ENCODE data around the gene MINAR2. TPM values are rescaled to one million over a fixed set of nuclear protein-coding genes. Genes with fewer than 3 reads are reported as not detected.

Gene MINAR2
- total and polyA plus RNA-seq, 2 experiments from 2014 or later: not detected

DNA sequence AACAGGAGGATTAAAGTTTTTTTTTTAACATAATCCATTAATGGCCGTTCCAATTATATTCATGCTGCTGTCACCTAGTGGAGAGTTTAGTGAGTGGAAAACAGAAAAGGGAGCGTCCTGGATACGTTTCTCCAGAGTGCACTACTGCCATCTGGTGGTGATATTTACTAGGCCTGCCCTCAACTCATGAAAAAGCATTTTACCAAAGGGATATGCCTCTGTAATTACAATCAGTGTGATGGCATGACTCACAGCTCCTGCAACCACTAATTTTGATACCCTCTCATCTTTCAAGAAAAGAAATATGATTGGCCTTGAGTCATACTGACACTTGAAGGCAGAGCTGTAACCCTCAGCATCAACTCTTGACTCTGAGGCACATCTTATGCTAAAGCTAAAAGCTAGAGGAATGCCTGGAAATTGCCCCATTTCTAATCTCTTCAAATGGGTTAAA, 20.1 kb downstream of the MINAR2 start:
- Histone ChIP-seq H3K36me3 (ENCODE audit: low read depth) (no peaks in the 10 kb centered on the region), H3K27ac (no peak overlapping the region), H2AFZ (no peak overlapping the region), H3K4me2 (ENCODE audit: unreplicated experiment) (no peak overlapping the region), H3K4me3 (no peak overlapping the region), H3K9me2 (ENCODE audit: insufficient read depth) (no peaks in the 10 kb centered on the region), H3K79me2 (ENCODE audit: insufficient read depth) (no peaks in the 10 kb centered on the region), H3K4me1 (ENCODE audit: insufficient read depth) (no peaks in the 10 kb centered on the region), H3K9me3 (ENCODE audit: low read depth) (no peaks in the 10 kb centered on the region), H3K9ac (no peak overlapping the region), H3F3A (ENCODE audit: insufficient read depth) (no peaks in the 10 kb centered on the region), H4K20me1 (ENCODE audit: insufficient read depth) (no peaks in the 10 kb centered on the region), H3K27me3 (replicated peaks; ENCODE audit: insufficient read depth) (no peaks in the 10 kb centered on the region)
- DNase-seq: peak; percentile 91
- in situ Hi-C loops (cut with MboI): loop anchor here (10.0 to 25.0 kb wide), 2 partner anchors 853 to 1556 kb away; no protein-coding TSS in a partner anchor
- WGBS, 2 experiments (ENCODE audit: low coverage in 1 of 2, low lambda C conversion rate in 2 of 2, missing lambda C conversion rate in 2 of 2): 1 to 5% methylated on average over 3 of the region's 3 CpGs
- TF ChIP-seq EZH2 (IDR thresholded peaks at IDR 0.05; ENCODE audit: insufficient read depth, poor library complexity, severe bottlenecking) (no peak), EZH2phosphoT487 (IDR thresholded peaks at IDR 0.05; ENCODE audit: insufficient read depth, low read depth) (no peak)

- Histone ChIP-seq H3K4me2 (ENCODE audit: unreplicated experiment) (no peak overlapping the region), H3K36me3 (ENCODE audit: low read depth) (no peaks in the 10 kb centered on the region), H3K27ac (no peak overlapping the region), H3F3A (ENCODE audit: insufficient read depth) (no peaks in the 10 kb centered on the region), H3K9me3 (ENCODE audit: low read depth) (no peaks in the 10 kb centered on the region), H3K4me1 (ENCODE audit: insufficient read depth) (no peaks in the 10 kb centered on the region), H3K4me3 (no peak overlapping the region), H3K9ac (no peak overlapping the region), H4K20me1 (ENCODE audit: insufficient read depth) (no peaks in the 10 kb centered on the region), H3K79me2 (ENCODE audit: insufficient read depth) (no peaks in the 10 kb centered on the region), H2AFZ (no peak overlapping the region), H3K27me3 (replicated peaks; ENCODE audit: insufficient read depth) (no peaks in the 10 kb centered on the region), H3K9me2 (ENCODE audit: insufficient read depth) (no peaks in the 10 kb centered on the region)
- 80 to 88% methylated on average over 6 of the region's 6 CpGs for WGBS, 2 experiments (ENCODE audit: low coverage in 1 of 2, low lambda C conversion rate in 2 of 2, missing lambda C conversion rate in 2 of 2)
- no peak for DNase-seq
- no peak for TF ChIP-seq EZH2phosphoT487 (IDR thresholded peaks at IDR 0.05; ENCODE audit: insufficient read depth, low read depth)
- TF ChIP-seq EZH2 (IDR thresholded peaks at IDR 0.05; ENCODE audit: insufficient read depth, poor library complexity, severe bottlenecking): no peak
- in situ Hi-C loops (cut with MboI): loop anchor here (10.0 to 25.0 kb wide), 2 partner anchors 854 to 1556 kb away; no protein-coding TSS in a partner anchor
Observed at GRCh38 chr5:129768735-129769134, 20.8 kb downstream of the MINAR2 start.

- Histone ChIP-seq H3K4me1 (ENCODE audit: insufficient read depth) (no peaks in the 10 kb centered on the region), H3K9ac (no peak overlapping the region), H3K79me2 (ENCODE audit: insufficient read depth) (no peaks in the 10 kb centered on the region), H2AFZ (no peak overlapping the region), H3K27me3 (replicated peaks; ENCODE audit: insufficient read depth) (no peaks in the 10 kb centered on the region), H3K27ac (no peak overlapping the region), H4K20me1 (ENCODE audit: insufficient read depth) (no peaks in the 10 kb centered on the region), H3F3A (ENCODE audit: insufficient read depth) (no peaks in the 10 kb centered on the region), H3K9me2 (ENCODE audit: insufficient read depth) (no peaks in the 10 kb centered on the region), H3K4me3 (no peak overlapping the region), H3K9me3 (ENCODE audit: low read depth) (no peaks in the 10 kb centered on the region), H3K36me3 (ENCODE audit: low read depth) (no peaks in the 10 kb centered on the region), H3K4me2 (ENCODE audit: unreplicated experiment) (no peak overlapping the region)
- no peak for DNase-seq
- TF ChIP-seq EZH2 (IDR thresholded peaks at IDR 0.05; ENCODE audit: insufficient read depth, poor library complexity, severe bottlenecking) (no peak), EZH2phosphoT487 (IDR thresholded peaks at IDR 0.05; ENCODE audit: insufficient read depth, low read depth) (no peak)
- WGBS, 2 experiments (ENCODE audit: low coverage in 1 of 2, low lambda C conversion rate in 2 of 2, missing lambda C conversion rate in 2 of 2): 36 to 45% methylated on average over 5 of the region's 5 CpGs
- in situ Hi-C loops (cut with MboI): loop anchor here (25.0 kb wide), 1 partner anchor 1558 kb away; no protein-coding TSS in a partner anchor
Observed at GRCh38 chr5:129770024-129770820, 22.3 kb downstream of the MINAR2 start.

GRCh38 chr5:129771058-129771838, 23.4 kb downstream of the MINAR2 start:
- no peaks in the 10 kb centered on the region for H3K9me3 ChIP-seq (ENCODE audit: low read depth)
- WGBS, 2 experiments (ENCODE audit: low coverage in 1 of 2, low lambda C conversion rate in 2 of 2, missing lambda C conversion rate in 2 of 2): 2 to 4% methylated on average over 9 of the region's 9 CpGs
- no peaks in the 10 kb centered on the region for H3K9me2 ChIP-seq (ENCODE audit: insufficient read depth)
- no peaks in the 10 kb centered on the region for H3K36me3 ChIP-seq (ENCODE audit: low read depth)
- no peaks in the 10 kb centered on the region; the same call in 1 of the 2 replicates for H3K27me3 ChIP-seq (replicated peaks; ENCODE audit: insufficient read depth)
- H3K4me2 ChIP-seq (ENCODE audit: unreplicated experiment): no peak overlapping the region
- no peak overlapping the region for H3K27ac ChIP-seq
- TF ChIP-seq EZH2phosphoT487 (IDR thresholded peaks at IDR 0.05; ENCODE audit: insufficient read depth, low read depth) (no peak), EZH2 (IDR thresholded peaks at IDR 0.05; ENCODE audit: insufficient read depth, poor library complexity, severe bottlenecking) (no peak)
- no peak overlapping the region for H3K4me3 ChIP-seq
- H3F3A ChIP-seq (ENCODE audit: insufficient read depth): no peaks in the 10 kb centered on the region
- no peak overlapping the region for H3K9ac ChIP-seq
- H2AFZ ChIP-seq: 0 out of 2 replicates have a peak overlapping the region, but pooled peaks have one; percentile 9
- no peaks in the 10 kb centered on the region for H4K20me1 ChIP-seq (ENCODE audit: insufficient read depth)
- H3K79me2 ChIP-seq (ENCODE audit: insufficient read depth): no peaks in the 10 kb centered on the region
- H3K4me1 ChIP-seq (ENCODE audit: insufficient read depth): no peaks in the 10 kb centered on the region
- in situ Hi-C loops (cut with MboI): loop anchor here (25.0 kb wide), 1 partner anchor 1559 kb away; no protein-coding TSS in a partner anchor
- peak; percentile 68 for DNase-seq
